Measurements from ENCODE around the gene HDAC9.

The HDAC9 gene

DNA sequence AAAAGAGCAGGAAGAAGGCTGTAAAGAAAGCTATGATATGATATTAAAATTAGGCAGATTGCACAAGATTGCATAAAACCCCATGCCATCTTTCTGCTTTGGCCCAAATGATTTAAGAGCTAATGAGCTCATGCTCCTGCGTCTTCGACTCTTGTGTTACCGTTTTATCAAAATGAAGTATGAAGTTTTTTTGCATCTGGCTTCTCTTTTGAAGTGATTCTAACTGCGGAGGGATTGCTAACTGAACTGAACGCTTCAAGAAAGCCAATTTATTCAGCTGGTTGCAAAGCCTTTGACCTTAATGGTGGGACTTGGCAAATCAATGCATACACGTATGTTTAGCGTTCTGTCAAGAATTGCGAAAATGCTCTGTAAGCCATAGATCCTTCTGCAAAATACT is 339.0 kb downstream of the HDAC9 start:
- no peak overlapping the region for H3K4me2 ChIP-seq (ENCODE audit: low read depth, low read length, poor library complexity, severe bottlenecking)
- no peak overlapping the region for H3K4me3 ChIP-seq (ENCODE audit: insufficient read depth, low read length, poor library complexity, severe bottlenecking)
- H3K9me2 ChIP-seq (replicated peaks; ENCODE audit: insufficient read depth, low read length) = 0 out of 2 replicates have a peak, but pooled peaks cover 3% of the 10 kb centered on the region
- H3K27ac ChIP-seq (ENCODE audit: low read depth, low read length) = no peak overlapping the region
- no peaks in the 10 kb centered on the region for H4K20me1 ChIP-seq (ENCODE audit: low read depth, low read length)
- H2AFZ ChIP-seq (ENCODE audit: low read depth, low read length, severe bottlenecking) = no peak overlapping the region
- H3K27me3 ChIP-seq (ENCODE audit: low read length) = no peaks in the 10 kb centered on the region
- H3K9me3 ChIP-seq (ENCODE audit: insufficient read depth, low read length) = no peaks in the 10 kb centered on the region
- H3K9ac ChIP-seq (ENCODE audit: low read length) = no peak overlapping the region
- H3F3A ChIP-seq (ENCODE audit: insufficient read depth) = no peaks in the 10 kb centered on the region
- no peaks in the 10 kb centered on the region for H3K36me3 ChIP-seq (ENCODE audit: low read length)
- no peaks in the 10 kb centered on the region for H3K79me2 ChIP-seq (ENCODE audit: insufficient read depth, low read length)
- TF ChIP-seq, protein P1, sequence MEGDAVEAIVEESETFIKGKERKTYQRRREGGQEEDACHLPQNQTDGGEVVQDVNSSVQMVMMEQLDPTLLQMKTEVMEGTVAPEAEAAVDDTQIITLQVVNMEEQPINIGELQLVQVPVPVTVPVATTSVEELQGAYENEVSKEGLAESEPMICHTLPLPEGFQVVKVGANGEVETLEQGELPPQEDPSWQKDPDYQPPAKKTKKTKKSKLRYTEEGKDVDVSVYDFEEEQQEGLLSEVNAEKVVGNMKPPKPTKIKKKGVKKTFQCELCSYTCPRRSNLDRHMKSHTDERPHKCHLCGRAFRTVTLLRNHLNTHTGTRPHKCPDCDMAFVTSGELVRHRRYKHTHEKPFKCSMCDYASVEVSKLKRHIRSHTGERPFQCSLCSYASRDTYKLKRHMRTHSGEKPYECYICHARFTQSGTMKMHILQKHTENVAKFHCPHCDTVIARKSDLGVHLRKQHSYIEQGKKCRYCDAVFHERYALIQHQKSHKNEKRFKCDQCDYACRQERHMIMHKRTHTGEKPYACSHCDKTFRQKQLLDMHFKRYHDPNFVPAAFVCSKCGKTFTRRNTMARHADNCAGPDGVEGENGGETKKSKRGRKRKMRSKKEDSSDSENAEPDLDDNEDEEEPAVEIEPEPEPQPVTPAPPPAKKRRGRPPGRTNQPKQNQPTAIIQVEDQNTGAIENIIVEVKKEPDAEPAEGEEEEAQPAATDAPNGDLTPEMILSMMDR (IDR thresholded peaks at IDR 0.05; ENCODE audit: insufficient read depth, low read length, poor library complexity, severe bottlenecking) = no peak
- TF ChIP-seq EZH2phosphoT487 (conservative IDR thresholded peaks at IDR 0.05; ENCODE audit: low read length) = no peak

DNA sequence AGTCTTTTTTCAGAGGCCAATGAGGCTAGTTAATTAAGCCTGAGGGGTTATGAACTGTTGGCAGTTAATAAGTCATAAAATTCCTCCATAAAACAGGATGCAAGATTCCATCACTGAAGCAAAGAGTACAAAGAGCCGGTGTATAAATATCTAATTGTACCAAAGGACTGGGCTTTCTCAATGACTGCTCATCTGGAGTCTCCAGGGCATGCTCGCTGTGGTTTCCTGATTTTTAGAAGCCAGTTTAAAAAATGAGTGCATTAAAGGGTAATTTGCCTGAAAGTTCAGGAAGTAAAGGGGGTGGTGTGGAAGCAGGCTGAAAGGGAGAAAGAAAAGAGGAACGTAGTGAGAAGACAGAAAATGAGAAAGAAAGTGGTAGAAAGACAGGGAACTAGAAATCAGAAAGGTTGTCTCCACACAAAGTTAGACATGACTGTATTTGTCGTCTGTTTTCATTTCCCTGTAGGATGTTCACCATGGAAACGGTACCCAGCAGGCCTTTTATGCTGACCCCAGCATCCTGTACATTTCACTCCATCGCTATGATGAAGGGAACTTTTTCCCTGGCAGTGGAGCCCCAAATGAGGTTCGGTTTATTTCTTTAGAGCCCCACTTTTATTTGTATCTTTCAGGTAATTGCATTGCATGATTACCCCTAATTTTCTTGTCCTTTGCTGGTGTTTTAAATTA is 339.6 kb downstream of the HDAC9 start:
- Histone ChIP-seq H3K9ac (ENCODE audit: low read length) (no peak overlapping the region), H3K9me3 (ENCODE audit: insufficient read depth, low read length) (no peaks in the 10 kb centered on the region), H3K27me3 (ENCODE audit: low read length) (no peaks in the 10 kb centered on the region), H3K4me2 (ENCODE audit: low read depth, low read length, poor library complexity, severe bottlenecking) (no peak overlapping the region), H3K27ac (ENCODE audit: low read depth, low read length) (no peak overlapping the region), H3K36me3 (ENCODE audit: low read length) (no peaks in the 10 kb centered on the region), H3K79me2 (ENCODE audit: insufficient read depth, low read length) (no peaks in the 10 kb centered on the region), H4K20me1 (ENCODE audit: low read depth, low read length) (no peaks in the 10 kb centered on the region), H3K4me3 (ENCODE audit: insufficient read depth, low read length, poor library complexity, severe bottlenecking) (no peak overlapping the region), H2AFZ (ENCODE audit: low read depth, low read length, severe bottlenecking) (no peak overlapping the region), H3K9me2 (replicated peaks; ENCODE audit: insufficient read depth, low read length) (0 out of 2 replicates have a peak, but pooled peaks cover 3% of the 10 kb centered on the region), H3F3A (ENCODE audit: insufficient read depth) (no peaks in the 10 kb centered on the region)
- TF ChIP-seq, protein P1 (IDR thresholded peaks at IDR 0.05; ENCODE audit: insufficient read depth, low read length, poor library complexity, severe bottlenecking) = no peak
- no peak for TF ChIP-seq EZH2phosphoT487 (conservative IDR thresholded peaks at IDR 0.05; ENCODE audit: low read length)

DNA sequence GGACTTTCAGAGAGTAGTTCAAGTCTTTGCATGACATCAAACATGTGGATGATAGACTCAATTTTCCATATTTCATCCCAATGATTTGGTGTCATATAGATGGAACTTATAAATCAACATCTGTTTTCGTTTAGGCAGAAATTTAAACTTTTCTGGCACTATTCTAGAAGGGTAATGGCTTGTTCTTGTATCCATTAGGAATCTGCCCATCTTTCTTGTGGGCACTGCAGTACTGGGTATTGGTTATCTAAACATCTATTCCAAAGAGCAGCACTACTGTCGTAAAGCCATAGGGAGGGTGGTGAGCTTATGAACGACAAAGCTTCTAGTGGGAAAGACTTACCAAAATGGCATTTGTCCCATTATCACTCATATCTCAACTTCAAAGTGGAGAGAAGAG is 348.4 kb downstream of the HDAC9 start:
- no peak overlapping the region for H2AFZ ChIP-seq (ENCODE audit: low read depth, low read length, severe bottlenecking)
- no peaks in the 10 kb centered on the region for H3K36me3 ChIP-seq (ENCODE audit: low read length)
- peaks cover 3% of the 10 kb centered on the region; the same call in 1 of the 2 replicates for H3K9me2 ChIP-seq (replicated peaks; ENCODE audit: insufficient read depth, low read length)
- no peaks in the 10 kb centered on the region for H3K9me3 ChIP-seq (ENCODE audit: insufficient read depth, low read length)
- TF ChIP-seq EZH2phosphoT487 (conservative IDR thresholded peaks at IDR 0.05; ENCODE audit: low read length) = no peak
- TF ChIP-seq, protein P1 (IDR thresholded peaks at IDR 0.05; ENCODE audit: insufficient read depth, low read length, poor library complexity, severe bottlenecking) = no peak
- H3K9ac ChIP-seq (ENCODE audit: low read length) = no peak overlapping the region
- no peak overlapping the region for H3K4me3 ChIP-seq (ENCODE audit: insufficient read depth, low read length, poor library complexity, severe bottlenecking)
- no peaks in the 10 kb centered on the region for H4K20me1 ChIP-seq (ENCODE audit: low read depth, low read length)
- H3K79me2 ChIP-seq (ENCODE audit: insufficient read depth, low read length) = no peaks in the 10 kb centered on the region
- no peaks in the 10 kb centered on the region for H3K27me3 ChIP-seq (ENCODE audit: low read length)
- H3K27ac ChIP-seq (ENCODE audit: low read depth, low read length) = no peak overlapping the region
- H3F3A ChIP-seq (ENCODE audit: insufficient read depth) = no peaks in the 10 kb centered on the region
- H3K4me2 ChIP-seq (ENCODE audit: low read depth, low read length, poor library complexity, severe bottlenecking) = no peak overlapping the region
